Retinal pigment epithelial cell (primary cell): ENCODE data around the gene STK38.
"Not testable (repeated sequence)": the region's sequence is repeated elsewhere in the genome, so short reads cannot be mapped to it uniquely, and the experiment has no call there.

Experiments
- DNase-seq: peaks from one replicate; pipeline ENCODE4 v3.0.0-alpha.2; 2010; ENCODE audit warnings: low read depth
- H3K4me3 ChIP-seq: 2 replicates; pipeline ENCODE4 v1.5.1; 2011; ENCODE audit warnings: mild to moderate bottlenecking, low read length, control low read depth, moderate library complexity
- TF ChIP-seq, protein P1 (sequence below): conservative IDR thresholded peaks from 2 replicates; pipeline ENCODE4 v1.5.1; 2011; ENCODE audit warnings: low read depth, low read length, control low read depth, inconsistent platforms

The STK38 gene

DNA sequence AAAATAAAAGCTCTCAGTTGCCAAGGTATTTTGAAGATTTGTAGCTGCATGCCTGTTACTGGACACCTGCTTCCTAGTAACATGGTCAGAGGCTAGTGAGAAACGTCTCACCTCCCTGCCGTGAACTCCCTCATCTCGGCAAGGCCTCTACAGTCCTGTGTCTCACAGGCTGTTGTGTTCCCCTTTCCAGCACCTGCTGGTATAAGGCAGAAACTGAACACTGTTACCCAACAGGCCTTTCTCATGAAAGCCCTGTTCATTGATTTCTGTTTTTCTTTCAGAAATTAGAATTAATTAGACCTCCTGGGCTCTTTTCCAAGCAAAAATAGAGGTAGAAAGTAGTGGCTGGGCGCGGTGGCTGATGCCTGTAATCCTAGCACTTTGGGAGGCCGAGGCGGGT, 29.3 kb upstream of the STK38 start:
- no peak for DNase-seq
- H3K4me3 ChIP-seq, result no peak overlapping the region
- TF ChIP-seq, protein P1, sequence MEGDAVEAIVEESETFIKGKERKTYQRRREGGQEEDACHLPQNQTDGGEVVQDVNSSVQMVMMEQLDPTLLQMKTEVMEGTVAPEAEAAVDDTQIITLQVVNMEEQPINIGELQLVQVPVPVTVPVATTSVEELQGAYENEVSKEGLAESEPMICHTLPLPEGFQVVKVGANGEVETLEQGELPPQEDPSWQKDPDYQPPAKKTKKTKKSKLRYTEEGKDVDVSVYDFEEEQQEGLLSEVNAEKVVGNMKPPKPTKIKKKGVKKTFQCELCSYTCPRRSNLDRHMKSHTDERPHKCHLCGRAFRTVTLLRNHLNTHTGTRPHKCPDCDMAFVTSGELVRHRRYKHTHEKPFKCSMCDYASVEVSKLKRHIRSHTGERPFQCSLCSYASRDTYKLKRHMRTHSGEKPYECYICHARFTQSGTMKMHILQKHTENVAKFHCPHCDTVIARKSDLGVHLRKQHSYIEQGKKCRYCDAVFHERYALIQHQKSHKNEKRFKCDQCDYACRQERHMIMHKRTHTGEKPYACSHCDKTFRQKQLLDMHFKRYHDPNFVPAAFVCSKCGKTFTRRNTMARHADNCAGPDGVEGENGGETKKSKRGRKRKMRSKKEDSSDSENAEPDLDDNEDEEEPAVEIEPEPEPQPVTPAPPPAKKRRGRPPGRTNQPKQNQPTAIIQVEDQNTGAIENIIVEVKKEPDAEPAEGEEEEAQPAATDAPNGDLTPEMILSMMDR, result peak; percentile 15

DNA sequence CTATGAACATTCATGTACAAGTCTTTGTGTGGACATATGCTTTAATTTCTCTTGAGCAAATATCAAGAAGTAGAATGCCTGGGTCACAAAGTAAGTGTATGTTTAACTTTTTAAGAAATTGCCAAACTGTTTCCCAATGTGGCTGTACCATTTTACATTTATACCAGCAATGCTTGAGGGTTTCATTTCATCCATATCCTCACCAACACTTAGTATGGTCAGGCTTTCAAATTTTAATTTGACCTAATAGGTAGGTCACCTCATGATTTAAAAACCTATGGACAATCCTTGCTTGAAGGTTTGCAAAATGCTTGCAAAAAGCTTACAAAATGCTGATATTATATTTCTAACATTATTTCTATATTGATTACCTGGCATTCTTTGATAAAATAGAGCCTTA, 27.4 kb upstream of the STK38 start:
- TF ChIP-seq, protein P1, result no peak
- no peak overlapping the region for H3K4me3 ChIP-seq
- DNase-seq, result no peak

- not testable (repeated sequence) for H3K4me3 ChIP-seq, DNase-seq
These were observed 25.4 kb upstream of the STK38 start for GRCh38 chr6:36572353-36573311.

- H3K4me3 ChIP-seq, result no peak overlapping the region
- TF ChIP-seq, protein P1, result no peak
- no peak for DNase-seq
These were observed 24.1 kb upstream of the STK38 start for GRCh38 chr6:36571122-36572043.

GRCh38 chr6:36570264-36570663, 23.0 kb upstream of the STK38 start:
- no peak for DNase-seq
- TF ChIP-seq, protein P1, result no peak
- no peak overlapping the region for H3K4me3 ChIP-seq

- no peak for DNase-seq
- H3K4me3 ChIP-seq, result no peak overlapping the region
- TF ChIP-seq, protein P1, result no peak
These were observed 19.2 kb upstream of the STK38 start for GRCh38 chr6:36566418-36566905.

- TF ChIP-seq, protein P1, result no peak
- H3K4me3 ChIP-seq, result no peak overlapping the region
- DNase-seq, result no peak
These were observed 16.6 kb upstream of the STK38 start for GRCh38 chr6:36563928-36564284.
